Nucleus accumbens (tissue), 56 donors: Measurements from ENCODE around the gene ALDH1A2.

Experiments used
- DNase-seq, 56 donors: peaks; one replicate each; lab custom pipeline; 2025; lab: John Stamatoyannopoulos, UW

Gene ALDH1A2

DNA sequence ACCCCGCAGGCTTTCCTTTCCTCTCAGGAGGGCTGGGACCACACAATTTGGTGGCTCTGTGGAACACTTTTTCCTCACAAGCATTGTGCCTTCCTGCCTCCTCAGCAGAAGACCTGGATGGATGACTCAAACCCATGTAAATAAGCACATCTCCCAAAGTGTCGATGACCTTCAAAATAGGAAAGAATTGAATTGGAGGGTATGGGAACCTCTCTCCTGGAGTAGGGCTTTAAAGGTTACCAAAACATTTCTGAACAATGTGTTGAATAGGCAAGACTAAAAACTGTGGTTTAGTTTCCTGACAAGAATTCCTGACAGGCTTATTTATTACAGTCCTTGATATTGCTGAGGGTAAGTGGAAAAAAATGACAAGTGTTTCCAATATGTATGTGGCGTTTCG is 118.2 kb downstream of the ALDH1A2 start:
- DNase-seq, result no peak

DNA sequence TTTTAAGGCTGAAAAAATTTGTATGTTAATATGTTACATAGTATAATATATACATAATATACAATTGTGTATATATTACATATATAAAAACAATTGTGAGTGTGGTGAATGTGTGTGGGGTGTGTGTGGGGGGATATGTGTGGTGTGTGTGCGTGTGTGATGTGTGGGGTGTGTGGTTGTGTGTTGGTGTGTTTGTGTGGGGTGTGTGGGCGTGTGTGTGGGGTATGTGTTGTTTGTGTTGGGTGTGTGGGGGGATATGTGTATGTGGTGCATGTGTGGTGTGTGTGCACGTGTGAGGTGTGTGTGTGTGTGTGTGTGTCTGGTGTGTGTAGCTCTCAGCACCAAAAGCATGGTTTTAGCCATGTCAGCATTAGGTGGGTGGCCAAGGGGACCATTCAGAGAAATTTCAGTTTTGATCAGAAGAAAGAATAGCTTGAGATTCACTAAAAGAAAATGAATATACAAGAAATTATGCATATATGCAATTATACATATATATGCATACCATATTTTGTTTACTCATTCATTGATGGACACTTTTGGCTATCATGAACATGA is 118.9 kb downstream of the ALDH1A2 start:
- no peak for DNase-seq

DNA sequence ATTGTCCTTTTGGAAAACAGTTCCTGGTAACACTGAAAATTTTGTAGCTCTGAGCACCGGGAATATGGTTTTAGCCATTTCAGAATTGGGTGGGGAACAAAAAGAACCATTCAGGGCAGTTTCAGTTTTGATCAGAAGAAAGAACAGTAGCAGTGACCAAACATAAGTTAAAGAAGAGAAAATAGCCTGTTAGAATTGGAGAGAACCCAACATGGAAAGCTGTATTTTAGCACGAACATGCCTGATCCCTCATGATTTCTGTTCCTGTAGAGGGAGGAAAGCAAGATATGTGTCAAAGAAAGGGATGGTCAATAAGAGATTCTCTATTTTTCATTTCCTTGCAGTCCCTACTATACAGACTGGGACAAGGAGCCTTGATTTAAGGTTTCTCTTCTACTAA is 119.9 kb downstream of the ALDH1A2 start:
- no peak for DNase-seq

DNA sequence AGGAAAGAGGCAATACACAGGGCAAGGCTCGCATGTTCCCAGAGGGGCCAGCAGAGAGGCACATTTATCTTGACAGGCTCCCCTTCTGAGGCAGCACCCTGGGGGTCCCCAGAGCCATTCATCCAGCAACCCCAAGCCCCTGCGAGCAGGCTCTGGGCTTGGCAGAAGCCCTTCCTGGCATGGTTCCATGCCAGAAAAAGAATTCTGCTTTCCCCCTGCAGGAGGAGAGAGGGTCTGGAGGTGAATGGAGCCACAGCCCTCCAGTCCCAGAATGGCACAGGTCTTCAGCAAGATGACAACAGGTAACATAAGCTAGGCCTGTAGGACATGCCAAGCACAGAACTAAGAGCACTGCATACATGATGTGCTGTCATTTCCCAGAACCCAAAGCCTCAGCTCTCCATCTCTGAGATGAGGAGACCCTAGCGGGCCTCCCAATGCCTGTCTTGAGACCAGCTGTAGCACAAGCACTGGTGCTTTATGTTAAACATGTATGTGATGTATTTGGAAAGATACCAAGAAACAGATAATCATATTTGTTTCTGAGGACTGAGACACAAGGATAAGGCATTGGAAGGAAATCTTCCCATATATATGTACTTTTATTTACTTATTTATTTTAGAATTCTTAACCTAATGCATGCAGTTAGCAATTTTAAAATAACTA is 121.6 kb downstream of the ALDH1A2 start:
- DNase-seq, result no peak

DNA sequence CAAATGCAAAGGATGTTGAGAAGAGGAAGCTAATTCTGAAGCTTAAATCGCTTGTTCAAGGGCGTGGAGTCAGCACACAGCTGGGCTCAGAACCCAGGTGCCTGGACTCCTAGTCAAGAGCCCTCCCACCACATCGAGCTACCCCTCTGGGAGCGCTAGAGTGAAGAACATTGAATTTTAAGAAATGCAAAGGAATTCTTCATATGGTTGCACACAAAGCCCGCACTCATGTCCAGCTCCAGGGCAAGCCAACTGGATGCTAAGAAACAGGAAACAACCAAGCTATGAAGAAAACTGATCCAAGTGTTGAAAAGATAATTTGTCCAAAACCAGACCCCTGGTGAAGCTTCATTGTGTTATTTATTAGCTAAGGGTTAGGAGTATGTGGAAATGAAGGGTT is 122.3 kb downstream of the ALDH1A2 start:
- no peak for DNase-seq

DNA sequence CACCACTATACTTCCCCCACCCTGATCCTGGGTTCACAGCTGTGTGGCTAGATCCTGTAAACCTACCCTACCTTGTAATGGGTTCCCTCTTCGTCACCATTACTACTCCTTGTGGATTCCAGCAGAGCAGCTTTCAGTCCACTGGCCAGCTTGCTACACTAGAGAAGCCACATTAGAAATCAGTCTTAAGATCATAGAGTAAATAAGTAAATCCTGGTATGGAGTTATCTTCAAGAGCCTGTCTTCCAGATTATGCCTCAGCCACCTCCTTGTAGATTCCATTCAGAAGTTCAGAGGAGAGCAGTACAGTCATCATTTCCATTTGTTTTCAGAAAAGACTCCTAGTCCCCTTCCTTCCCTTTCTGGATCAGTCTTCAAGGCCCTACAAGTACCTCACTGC is 123.7 kb downstream of the ALDH1A2 start:
- no peak for DNase-seq

DNA sequence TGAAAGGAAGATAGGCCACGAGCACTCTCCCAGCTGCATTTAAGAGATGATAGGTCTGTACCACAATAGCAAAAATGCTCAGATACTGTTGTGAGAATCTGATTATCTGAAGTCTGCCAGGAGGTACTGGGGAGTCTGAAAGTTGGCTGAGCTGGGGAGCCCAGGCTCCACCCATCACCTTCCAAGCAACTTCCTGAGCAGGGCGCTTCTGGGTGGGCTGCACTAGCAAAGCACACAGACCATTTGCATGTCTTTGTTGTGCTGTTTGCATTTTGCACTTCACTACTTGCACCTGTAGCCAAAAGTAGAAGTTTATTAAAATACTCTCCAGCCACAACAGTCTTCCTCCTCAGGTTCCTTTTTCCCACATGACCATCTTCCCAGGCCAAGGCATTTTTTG is 133.2 kb downstream of the ALDH1A2 start:
- no peak for DNase-seq

DNA sequence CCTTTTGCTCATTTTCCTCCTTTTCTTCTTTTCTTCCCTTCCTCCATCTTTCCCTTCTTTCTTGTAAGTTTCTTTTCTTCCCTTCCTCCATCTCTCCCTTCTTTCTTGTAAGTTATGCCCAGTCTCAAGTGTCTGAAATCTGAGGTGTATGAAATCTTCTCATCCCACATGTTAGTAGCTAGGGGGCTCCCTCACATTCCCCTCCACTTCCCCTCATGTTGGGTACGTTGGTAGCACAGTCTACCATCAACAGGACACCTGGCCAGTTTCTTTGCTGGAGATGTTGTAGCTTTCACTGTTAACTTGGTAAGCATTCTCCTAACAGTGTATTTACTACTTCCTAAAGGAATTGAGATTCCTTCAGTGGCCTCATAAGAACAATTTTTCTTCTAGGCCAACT is 133.9 kb downstream of the ALDH1A2 start:
- DNase-seq, result no peak

DNA sequence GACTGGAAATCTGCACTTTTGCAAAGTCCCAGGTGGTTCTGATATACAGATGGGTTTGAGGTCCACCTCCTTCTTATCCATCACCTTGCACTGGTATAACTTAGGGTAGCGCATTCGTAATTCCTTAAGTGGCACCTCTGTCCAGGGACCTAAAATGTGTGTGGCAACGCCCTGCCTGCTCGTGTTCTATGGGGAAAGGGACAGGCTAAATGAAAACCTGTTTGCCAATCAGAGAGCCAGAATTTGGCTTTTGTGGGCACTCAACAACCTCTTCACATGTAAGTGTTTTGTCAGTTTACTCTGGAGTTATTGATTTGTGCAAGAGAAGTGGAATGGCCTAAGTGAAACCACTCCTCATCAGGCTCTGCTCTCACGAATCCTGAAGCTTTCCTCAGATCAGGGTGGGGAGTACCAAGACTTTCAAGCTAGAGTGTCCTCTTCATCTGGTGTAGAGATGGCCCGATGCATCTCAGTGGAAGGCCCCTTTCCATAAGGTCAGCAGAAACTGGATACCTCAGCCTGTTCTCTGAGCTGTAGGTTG is 138.3 kb downstream of the ALDH1A2 start:
- no peak for DNase-seq

DNA sequence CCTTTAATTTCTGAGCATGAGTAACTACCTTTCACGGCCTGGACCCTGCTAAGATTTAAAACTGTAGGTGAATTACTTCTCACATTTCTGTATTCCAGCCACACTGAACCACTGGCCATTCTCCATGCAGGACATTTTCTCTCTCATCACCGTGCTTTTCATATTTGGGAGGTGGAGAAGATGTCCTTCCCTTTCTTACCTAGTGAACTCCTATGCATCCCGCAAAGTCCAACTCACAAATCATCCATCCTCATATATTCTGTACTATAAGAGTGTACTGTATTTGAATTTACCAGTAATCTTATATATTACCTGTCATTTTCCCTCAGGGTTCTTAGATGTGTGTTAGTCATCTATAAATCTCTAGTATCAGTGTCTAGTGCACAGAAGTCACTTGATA is 139.9 kb downstream of the ALDH1A2 start:
- DNase-seq, result no peak

DNA sequence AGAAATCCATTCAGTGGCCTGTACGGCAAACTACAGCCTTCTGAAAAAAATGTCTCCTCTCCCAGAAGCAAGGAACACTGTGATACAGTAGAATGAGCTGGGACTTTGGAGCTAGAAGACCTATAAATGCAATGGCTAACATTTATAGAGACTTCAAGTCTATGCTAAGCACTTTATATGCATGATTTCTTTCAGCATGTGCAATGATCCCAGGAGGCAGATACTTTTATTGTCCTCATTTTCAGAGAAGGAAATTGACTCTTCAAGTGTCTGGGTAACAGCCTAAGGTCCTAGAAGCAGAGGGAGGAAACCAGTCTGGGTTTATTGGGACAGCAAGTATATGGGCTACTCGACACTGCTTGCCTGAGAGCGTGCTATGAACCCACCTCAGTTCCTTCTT is 140.9 kb downstream of the ALDH1A2 start:
- no peak for DNase-seq

DNA sequence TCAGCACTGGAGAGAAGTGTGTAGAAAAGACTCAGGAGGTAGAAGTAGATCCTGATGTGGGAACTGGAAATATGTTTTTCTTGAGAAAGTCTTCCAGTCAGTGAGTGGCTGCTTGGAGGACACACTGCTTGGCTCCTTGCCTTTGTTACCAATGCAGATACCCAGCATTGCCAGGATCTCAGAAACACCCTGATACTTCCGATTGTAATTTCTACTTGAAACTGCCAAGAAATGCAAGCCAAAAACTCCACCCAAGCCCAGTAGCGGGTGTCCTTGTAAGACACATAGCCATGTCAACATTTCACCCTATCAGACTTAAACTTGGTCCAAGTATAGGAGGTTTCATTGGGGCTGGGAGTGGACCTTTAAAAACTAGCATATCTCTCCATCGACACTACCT is 141.8 kb downstream of the ALDH1A2 start:
- DNase-seq, result no peak

DNA sequence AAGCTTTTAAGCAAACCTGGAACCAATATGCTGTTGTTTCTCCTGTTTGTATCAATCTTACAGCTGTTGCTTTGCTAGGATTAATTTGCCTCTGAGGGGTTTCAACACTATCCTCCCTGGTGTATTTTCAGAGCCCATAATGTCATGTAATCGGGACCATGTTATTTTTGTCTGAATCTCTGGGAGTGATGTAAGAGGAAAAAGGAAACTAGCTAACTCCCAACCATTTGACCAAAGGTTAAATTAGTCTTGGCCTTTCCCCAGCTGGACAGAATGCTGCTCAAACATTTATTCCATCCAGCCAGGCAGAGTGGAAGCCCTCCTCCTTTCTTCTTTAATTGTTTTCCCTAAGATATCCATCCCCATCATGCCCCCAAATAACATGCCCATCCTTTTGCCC is 142.2 kb downstream of the ALDH1A2 start:
- DNase-seq, result no peak

DNA sequence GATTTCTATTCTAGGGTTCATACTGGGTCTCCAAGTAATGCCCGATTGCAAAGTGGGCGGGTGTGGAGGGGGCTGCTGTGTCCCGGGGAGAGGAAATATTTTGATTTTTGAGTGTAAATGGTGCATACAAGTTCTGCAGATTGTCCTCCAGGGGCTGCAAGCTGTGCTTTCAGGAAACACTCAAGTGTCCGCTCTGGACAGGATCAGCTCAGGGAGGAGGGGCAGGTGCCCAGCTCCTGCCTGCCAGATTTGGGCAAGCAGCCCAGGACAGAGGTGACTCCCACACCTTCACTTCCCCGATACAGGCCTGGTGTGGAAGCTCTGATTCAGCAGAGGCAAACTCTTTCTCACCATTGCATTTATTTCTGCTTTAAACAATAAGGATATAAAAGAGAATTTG is 142.7 kb downstream of the ALDH1A2 start:
- DNase-seq, result no peak

DNA sequence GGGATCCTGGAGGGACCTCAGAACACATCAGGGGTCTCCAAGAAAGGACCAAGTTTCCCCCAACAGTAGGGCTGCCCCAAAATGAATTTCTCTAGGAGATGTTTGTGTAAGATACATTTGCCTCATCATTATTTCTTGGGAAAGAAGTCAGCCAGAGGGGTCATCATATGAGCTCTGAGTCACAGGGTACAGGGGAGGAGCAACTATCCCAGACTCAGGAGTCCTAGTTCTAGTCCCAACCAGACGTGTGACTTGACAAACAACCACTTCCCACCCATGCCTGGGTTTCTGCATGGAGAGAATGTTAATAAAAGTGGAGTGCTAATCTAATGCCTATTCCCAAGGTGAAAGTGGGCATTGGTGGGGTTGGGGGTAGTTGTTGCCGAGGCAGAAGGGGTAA is 144.1 kb downstream of the ALDH1A2 start:
- DNase-seq, result no peak

DNA sequence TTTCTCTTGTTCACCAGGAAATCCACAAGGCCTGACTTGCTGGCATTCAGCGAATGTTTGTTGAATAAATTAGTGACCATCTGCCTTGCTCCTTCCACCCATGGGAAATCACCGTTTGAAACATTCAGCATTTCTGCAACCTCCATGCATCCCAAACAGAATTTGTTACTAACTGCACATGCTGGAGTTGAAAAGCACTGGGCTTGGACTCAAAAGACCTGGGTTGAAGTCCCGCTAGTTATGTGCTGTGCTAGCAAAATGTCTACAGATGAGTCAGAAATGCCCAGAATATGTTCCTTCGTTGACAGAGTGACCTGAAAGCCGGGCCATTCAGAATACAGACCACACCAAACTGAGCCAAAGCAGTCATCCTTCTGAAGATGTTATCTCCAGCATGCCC is 144.6 kb downstream of the ALDH1A2 start:
- DNase-seq, result no peak

DNA sequence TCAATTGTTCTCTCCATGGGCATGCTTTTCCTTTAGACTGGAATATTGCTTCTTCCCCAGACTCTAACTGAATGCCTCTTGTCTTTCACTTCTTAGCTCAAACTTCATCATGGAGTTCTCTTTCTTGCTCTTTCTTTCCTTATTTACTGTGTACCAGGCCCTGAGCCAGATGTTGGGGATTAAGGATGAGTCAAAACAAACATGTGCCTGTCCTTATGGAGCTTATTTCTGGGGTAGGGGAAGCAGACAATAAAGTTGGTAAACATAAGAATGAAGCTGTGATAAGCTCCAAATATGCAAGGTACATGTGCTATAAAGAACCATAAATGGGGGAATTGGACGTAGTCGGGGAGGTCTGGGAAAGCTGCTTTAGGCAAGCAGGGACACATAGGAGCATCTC is 145.8 kb downstream of the ALDH1A2 start:
- DNase-seq, result no peak

DNA sequence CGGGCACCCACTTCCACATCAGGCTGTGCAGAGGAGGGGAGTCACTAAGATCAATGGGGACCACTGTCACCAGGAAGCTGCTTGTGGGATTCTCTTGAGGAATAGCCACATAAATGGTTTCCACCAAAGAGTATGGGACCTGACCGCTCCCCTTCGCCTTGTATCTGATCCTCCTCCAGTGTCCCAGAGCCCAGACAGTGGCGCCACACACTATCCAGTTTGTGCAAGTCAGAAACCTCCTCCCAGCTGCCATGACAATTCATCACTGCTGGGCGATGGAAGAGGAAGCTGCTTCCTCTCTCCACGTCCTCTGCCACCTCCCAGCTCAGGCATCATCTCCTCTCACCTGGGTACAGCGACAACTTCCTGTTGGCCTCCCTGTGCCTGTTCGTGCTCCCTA is 147.5 kb downstream of the ALDH1A2 start:
- no peak for DNase-seq

DNA sequence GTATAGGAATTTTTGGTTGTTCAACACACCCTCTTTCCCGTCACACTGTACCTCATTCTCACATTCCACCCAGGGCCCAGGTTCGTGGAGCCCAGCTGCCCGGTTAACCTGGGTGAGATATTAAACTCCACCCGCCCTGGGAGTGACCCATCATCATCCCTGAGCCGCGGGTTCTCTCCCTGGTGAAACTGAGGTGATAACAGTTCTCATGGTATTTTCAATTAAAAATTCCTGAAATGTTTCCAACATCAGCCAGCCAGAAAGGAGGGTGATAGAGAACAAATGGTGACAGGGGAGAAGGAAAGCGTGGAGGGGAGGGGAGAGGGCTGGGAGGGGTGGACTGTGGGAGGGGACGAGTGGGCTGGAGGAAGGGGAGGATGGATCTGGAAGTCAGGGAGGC is 148.8 kb downstream of the ALDH1A2 start:
- DNase-seq, result no peak

DNA sequence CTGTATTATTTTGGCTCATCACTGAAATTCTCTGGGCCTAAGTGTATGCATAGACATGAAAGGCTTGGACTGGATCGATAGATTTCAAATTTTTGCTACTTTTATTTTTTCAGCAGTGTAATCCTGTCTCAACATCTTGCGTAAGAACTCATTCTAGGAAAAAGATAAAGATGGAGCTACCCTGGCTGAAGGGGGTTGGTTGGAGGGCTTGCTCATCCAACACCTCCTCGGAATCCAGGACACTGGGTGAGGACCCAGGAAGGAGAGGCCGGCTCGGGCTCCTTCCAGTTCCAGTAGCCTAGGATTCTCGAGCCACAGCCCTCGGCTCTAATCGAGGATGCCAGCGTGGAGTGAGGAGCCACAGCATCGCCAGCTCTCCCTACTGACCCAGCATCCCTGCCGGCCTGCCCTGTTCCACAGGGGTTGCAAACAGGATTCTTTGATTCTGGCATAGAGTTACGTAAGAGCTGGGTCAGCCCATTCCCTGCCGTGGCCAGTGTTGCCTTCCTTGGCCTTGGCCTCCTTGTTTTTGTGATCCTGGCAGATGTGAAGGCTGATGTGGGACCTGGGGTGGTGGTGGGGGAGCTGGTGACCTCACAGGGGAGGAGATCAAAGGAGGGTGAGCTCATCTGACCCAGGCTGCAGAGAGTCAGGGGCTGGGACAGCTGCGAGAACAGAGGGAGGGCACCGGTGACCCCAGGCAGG is 149.5 kb downstream of the ALDH1A2 start:
- DNase-seq, result no peak

DNA sequence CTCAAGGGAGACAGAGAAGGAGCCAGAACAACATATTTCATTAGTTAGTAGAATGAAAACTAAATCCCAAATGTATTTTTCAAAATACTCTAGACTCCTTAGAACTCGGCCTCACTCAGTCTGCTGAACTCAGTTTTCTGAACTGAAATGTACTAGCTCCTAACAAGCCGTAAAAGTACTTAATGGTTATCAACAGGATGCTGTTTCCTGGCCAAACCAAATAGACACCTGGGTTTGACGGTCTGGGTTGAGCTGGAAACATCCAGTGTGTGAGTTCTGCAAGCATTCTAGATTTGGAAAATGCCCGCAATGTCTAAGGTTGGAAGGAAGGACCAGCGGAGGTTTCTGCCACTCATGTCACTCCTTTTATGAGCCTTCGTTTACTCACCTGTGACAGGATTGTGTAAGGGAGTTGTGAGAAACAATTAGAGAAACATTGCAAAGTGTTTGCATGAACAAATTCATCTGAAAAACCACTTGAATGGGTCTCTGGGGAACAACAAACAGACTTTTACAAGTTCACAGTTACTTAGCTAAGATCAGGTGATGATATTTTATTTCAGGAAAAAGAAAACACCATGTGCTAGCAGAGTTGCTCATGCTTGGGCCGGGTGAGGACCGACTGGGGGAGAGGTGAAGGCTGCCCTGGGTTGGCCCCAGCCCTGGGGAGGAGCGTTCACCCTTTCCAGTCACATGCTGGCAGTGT is 151.0 kb downstream of the ALDH1A2 start:
- DNase-seq, result no peak
